ENCODE measurements around the gene RTF1. TPM values are rescaled to one million over a fixed set of nuclear protein-coding genes. Genes with fewer than 3 reads are reported as not detected.

Gene RTF1
- total RNA-seq, 1 experiment from 2014 or later: 49.5 TPM

DNA sequence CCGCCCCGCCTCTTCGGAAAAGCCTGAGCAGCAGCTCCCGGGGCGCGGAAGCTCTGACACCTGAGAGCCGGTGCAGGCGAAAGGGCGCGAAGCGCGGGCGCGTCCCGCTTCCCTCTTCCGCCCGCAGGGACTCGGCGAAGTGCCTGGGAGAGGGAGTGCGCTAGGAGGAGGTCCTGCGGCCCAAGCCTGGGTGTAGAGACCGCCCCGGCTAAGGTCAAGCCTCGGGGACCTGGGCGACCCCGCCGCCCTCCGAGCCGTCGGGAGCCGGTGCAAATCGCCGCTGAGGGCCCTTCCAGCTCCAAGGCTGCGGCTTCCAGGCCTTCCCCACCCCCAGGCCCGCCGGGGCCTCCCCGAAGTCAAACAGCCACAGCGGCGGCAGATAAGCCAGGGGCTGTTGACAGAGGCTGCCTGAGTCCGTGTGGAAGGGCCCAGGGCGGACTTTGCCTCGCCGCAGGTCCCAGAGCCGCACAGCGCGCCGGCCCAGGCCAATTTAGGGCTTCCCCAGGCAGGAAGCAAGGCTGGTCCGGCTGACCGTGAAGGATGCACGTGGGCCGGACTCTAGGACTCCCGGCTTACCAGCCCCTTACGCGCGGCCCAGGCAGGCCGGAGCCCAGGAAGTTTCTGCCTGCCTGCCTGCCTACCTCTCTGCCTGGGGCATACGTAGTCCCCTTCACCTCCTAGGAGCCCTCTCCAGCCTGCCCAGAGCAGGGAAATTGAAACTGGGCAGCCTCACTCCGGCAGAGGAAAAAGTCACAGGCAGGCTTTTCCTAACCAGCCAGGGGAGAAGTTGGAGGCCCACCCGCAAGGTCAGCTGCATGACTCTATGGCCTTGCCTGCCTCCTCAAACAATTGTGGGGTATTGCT lies 79.1 kb downstream of the RTF1 start:
- peaks cover 0 to under 1% (median 0%) of the 10 kb centered on the region in 3 experiments; a peak in 1 of 7 replicates for H3K36me3 Mint-ChIP-seq (ENCODE audit: insufficient read depth in 1 of 3, low read depth in 3 of 3)

More for the DNA sequence above, 79.1 kb downstream of the RTF1 start:
- Histone ChIP-seq H4K91ac (ENCODE audit: insufficient read length, low read depth, low read length) (no peak overlapping the region), H4K5ac (ENCODE audit: insufficient read length, low read depth, low read length) (no peak overlapping the region), H3K27ac (ENCODE audit: insufficient read length, low read depth, low read length) (no peak overlapping the region), H3K9ac (ENCODE audit: extremely low read depth, insufficient read length, low read length) (no peak overlapping the region), H2BK12ac (ENCODE audit: insufficient read length, low read depth, low read length) (no peak overlapping the region), H3K79me1 (ENCODE audit: insufficient read depth, low read depth, low read length, poor library complexity, severe bottlenecking) (no peaks in the 10 kb centered on the region), H3K4me2 (ENCODE audit: insufficient read depth, insufficient read length, low read length) (peak overlapping the region; percentile 50), H3K4ac (ENCODE audit: low read depth, low read length) (no peak overlapping the region), H3K18ac (ENCODE audit: insufficient read length, low read depth, low read length) (no peak overlapping the region), H3K23me2 (ENCODE audit: insufficient read length, low read depth, low read length, poor library complexity, severe bottlenecking) (peaks cover 25% of the 10 kb centered on the region), H2BK20ac (ENCODE audit: low read depth, low read length, poor library complexity, severe bottlenecking) (no peak overlapping the region), H4K20me1 (ENCODE audit: control insufficient read depth, insufficient read depth, insufficient read length) (no peaks in the 10 kb centered on the region), H3K23ac (ENCODE audit: insufficient read length, low read depth, low read length) (no peak overlapping the region), H2BK5ac (ENCODE audit: insufficient read length, low read length) (no peak overlapping the region), H3K27me3 (ENCODE audit: insufficient read depth, low read length) (peaks cover 82% of the 10 kb centered on the region), H3K14ac (ENCODE audit: insufficient read depth, low read length) (no peak overlapping the region; the same call in 1 of the 2 replicates), H2AK5ac (ENCODE audit: insufficient read length, low read length) (no peak overlapping the region), H2AFZ (ENCODE audit: low read length) (no peak overlapping the region), H3K9me3 (ENCODE audit: control insufficient read depth, low read depth, low read length) (no peaks in the 10 kb centered on the region), H4K8ac (replicated peaks; ENCODE audit: insufficient read length, low read depth, low read length) (no peak overlapping the region), H2BK120ac (ENCODE audit: low read depth, low read length, poor library complexity, severe bottlenecking) (no peak overlapping the region), H3T11ph (ENCODE audit: low read length) (no peak overlapping the region), H3K4me1 (ENCODE audit: insufficient read depth, low read length) (no peaks in the 10 kb centered on the region), H3K56ac (ENCODE audit: insufficient read length, low read depth, low read length) (no peak overlapping the region), H3K79me2 (ENCODE audit: insufficient read depth, low read length) (no peaks in the 10 kb centered on the region), H2BK15ac (ENCODE audit: low read depth, low read length) (no peak overlapping the region)
- H3K27me3 Mint-ChIP-seq (ENCODE audit: low read depth): peaks cover 94% of the 10 kb centered on the region
- WGBS (ENCODE audit: extremely low coverage, insufficient read length, low lambda C conversion rate): no CpG with 5 or more reads among the region's 59 CpGs
- H3K9me3 Mint-ChIP-seq: no peaks in the 10 kb centered on the region; a peak in 2 of 5 replicates
- H3K4me3 Mint-ChIP-seq: peak overlapping the region; percentile 36 to 74
- H3K27ac Mint-ChIP-seq: no peak overlapping the region
- TF ChIP-seq, protein P1, sequence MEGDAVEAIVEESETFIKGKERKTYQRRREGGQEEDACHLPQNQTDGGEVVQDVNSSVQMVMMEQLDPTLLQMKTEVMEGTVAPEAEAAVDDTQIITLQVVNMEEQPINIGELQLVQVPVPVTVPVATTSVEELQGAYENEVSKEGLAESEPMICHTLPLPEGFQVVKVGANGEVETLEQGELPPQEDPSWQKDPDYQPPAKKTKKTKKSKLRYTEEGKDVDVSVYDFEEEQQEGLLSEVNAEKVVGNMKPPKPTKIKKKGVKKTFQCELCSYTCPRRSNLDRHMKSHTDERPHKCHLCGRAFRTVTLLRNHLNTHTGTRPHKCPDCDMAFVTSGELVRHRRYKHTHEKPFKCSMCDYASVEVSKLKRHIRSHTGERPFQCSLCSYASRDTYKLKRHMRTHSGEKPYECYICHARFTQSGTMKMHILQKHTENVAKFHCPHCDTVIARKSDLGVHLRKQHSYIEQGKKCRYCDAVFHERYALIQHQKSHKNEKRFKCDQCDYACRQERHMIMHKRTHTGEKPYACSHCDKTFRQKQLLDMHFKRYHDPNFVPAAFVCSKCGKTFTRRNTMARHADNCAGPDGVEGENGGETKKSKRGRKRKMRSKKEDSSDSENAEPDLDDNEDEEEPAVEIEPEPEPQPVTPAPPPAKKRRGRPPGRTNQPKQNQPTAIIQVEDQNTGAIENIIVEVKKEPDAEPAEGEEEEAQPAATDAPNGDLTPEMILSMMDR (conservative IDR thresholded peaks at IDR 0.05): no peak
- H3K4me1 Mint-ChIP-seq: peaks cover 9 to 19% of the 10 kb centered on the region in 2 experiments
- peak; percentile 71 for DNase-seq
